Testis (tissue), 3 donors: Measurements from ENCODE around the gene BEND5. TPM values are rescaled to one million over a fixed set of nuclear protein-coding genes. Genes with fewer than 3 reads are reported as not detected.

Experiments
- DNase-seq: peaks from one replicate; pipeline ENCODE4 v3.0.0-alpha.2; 2019
- H3K27ac ChIP-seq, 2 donors: fragments of 200-600 bp; sonication (generic); one replicate each; pipeline ENCODE4 v1.5.1; 2019
- H3K27me3 ChIP-seq: fragments of 200-600 bp; sonication (generic); one replicate; pipeline ENCODE4 v1.5.1; 2019
- H3K36me3 ChIP-seq: fragments of 200-600 bp; sonication (generic); one replicate; pipeline ENCODE4 v1.5.1; 2017; ENCODE audit warnings: low read depth; ENCODE audit errors: missing control alignments
- H3K4me1 ChIP-seq: fragments of 200-600 bp; sonication (generic); one replicate; pipeline ENCODE4 v1.5.1; 2019
- H3K4me3 ChIP-seq, 2 donors: fragments of 200-600 bp; sonication (generic); one replicate each; pipeline ENCODE4 v1.5.1; 2017 to 2019
- H3K9me3 ChIP-seq: fragments of 200-600 bp; sonication (generic); one replicate; pipeline ENCODE4 v1.5.1; 2017
- CTCF ChIP-seq, 3 experiments: fragments of 450-650 bp in 2 of 3; fragments of 200-600 bp in 1 of 3; sonication (generic) in 1 of 3; IDR thresholded peaks; one replicate each; pipeline ENCODE4 v1.5.1; 2016 to 2019; ENCODE audit warnings: antibody characterized with exemption in 3 of 3, mild to moderate bottlenecking in 2 of 3, moderate library complexity in 1 of 3
- POLR2A ChIP-seq: fragments of 450-650 bp; IDR thresholded peaks from one replicate; pipeline ENCODE4 v1.6.1; 2017; ENCODE audit warnings: antibody characterized with exemption, mild to moderate bottlenecking, moderate library complexity
- WGBS, 2 donors: methylation state at CpG; one replicate each; pipeline ENCODE4 v1.1.5; 2018; 5-methylcytosine and 5-hydroxymethylcytosine counted together
- intact Hi-C: fragments of 100-400 bp; cut with DNase I; formaldehyde crosslinking; loops from one replicate; pipeline ENCODE4 v1.15.1; 2023; ENCODE audit warnings: low total_unique reads
- polyA plus RNA-seq: library from polyadenylated mRNA; stranded (reverse); fragments of 350-450 nt; fragmentation: Illumina TruSeq; extraction: RNeasy Lipid Tissue Mini Kit (QIAGEN cat#74804); gene quantifications from one replicate; pipeline ENCODE4 v1.2.3, GENCODE V29; 2014; ENCODE audit warnings: low read depth, low replicate concordance; ENCODE audit not compliant: insufficient read depth
- total RNA-seq, 2 donors: library from RNA; depleted of rRNA; stranded (reverse); fragments of >200 nt; gene quantifications; one replicate each; pipeline ENCODE4 v1.2.3, GENCODE V29; 2016

The BEND5 gene
- total and polyA plus RNA-seq, 3 donors from 2014 or later: 5.8 to 7.1 (median 6.4) TPM

DNA sequence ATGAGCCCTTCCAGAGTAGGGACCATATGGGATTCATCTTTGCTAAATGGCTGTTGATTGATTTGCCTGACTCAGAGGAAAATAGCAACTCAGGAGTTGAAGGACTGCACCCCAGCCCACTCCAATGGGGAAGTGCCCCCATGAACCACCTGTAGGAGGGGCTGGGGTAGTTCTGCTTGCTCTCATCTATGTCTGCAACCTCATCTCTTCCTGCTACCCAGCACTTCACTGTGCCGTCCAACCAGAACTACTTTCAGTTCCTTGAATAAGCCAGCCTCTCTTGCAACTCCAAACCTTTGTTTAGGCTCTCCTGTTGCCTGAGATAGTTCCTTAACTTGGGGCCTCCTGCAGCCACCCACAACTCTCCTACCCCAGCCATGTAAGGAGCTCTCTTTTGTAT lies 26.6 kb downstream of the BEND5 start:
- H3K4me1 ChIP-seq: no peaks in the 10 kb centered on the region
- no peak for DNase-seq
- intact Hi-C loops: no loop called here
- H3K36me3 ChIP-seq: no peaks in the 10 kb centered on the region
- TF ChIP-seq CTCF (IDR thresholded peaks at IDR 0.05) (no peak), POLR2A (no peak)
- 92 to 93% methylated on average over 1 of the region's 1 CpG for WGBS, 2 donors
- H3K4me3 ChIP-seq: no peak overlapping the region
- H3K27ac ChIP-seq: no peak overlapping the region
- no peaks in the 10 kb centered on the region for H3K9me3 ChIP-seq
- H3K27me3 ChIP-seq: no peaks in the 10 kb centered on the region

- WGBS, 2 donors: 76 to 79% methylated on average over 7 of the region's 7 CpGs
- no peak overlapping the region for H3K4me3 ChIP-seq
- no peak overlapping the region for H3K27ac ChIP-seq
- no peak for DNase-seq
- no peaks in the 10 kb centered on the region for H3K27me3 ChIP-seq
- H3K36me3 ChIP-seq: no peaks in the 10 kb centered on the region
- intact Hi-C loops: no loop called here
- TF ChIP-seq POLR2A: no peak
- no peak for TF ChIP-seq CTCF (IDR thresholded peaks at IDR 0.05)
- H3K4me1 ChIP-seq: no peaks in the 10 kb centered on the region
- H3K9me3 ChIP-seq: no peaks in the 10 kb centered on the region
Measured at GRCh38 chr1:48749068-48749467, 27.6 kb downstream of the BEND5 start.

- Histone ChIP-seq H3K27ac (no peak overlapping the region), H3K4me3 (no peak overlapping the region), H3K9me3 (no peaks in the 10 kb centered on the region), H3K36me3 (no peaks in the 10 kb centered on the region), H3K27me3 (no peaks in the 10 kb centered on the region), H3K4me1 (peaks cover 3% of the 10 kb centered on the region)
- intact Hi-C loops: no loop called here
- no peak for DNase-seq
- WGBS, 2 donors: 81 to 95% methylated on average over 5 of the region's 5 CpGs
- TF ChIP-seq POLR2A (no peak), CTCF (IDR thresholded peaks at IDR 0.05) (no peak)
Measured at GRCh38 chr1:48746906-48747305, 29.8 kb downstream of the BEND5 start.

GRCh38 chr1:48744032-48744431 lies 32.7 kb downstream of the BEND5 start:
- TF ChIP-seq POLR2A (no peak), CTCF (IDR thresholded peaks at IDR 0.05) (no peak)
- Histone ChIP-seq H3K27ac (no peak overlapping the region), H3K9me3 (no peaks in the 10 kb centered on the region), H3K36me3 (no peaks in the 10 kb centered on the region), H3K4me3 (no peak overlapping the region), H3K27me3 (no peaks in the 10 kb centered on the region), H3K4me1 (peaks cover 12% of the 10 kb centered on the region)
- intact Hi-C loops: no loop called here
- WGBS, 2 donors: 93 to 94% methylated on average over 2 of the region's 2 CpGs
- DNase-seq: no peak

DNA sequence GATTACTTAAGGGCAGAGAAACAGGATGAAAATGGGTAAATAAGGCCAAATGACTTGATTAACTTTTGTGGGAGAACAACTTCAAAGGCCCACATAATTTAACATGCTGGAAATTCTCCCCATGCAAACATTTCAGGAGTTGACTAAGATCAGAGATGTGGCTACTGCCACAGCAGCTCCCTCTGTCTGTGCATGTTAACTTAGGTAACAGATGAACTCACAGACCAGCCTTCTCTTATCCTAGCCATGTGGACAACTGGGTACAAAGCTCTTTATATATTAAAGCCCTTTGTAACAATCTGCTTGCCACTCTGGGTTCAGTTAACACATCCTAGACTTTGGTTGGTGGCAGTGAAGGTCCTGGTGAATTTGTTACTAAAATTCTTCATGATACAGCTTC lies 33.2 kb downstream of the BEND5 start:
- DNase-seq: no peak

More for the DNA sequence above, 33.2 kb downstream of the BEND5 start:
- intact Hi-C loops: no loop called here
- Histone ChIP-seq H3K27ac (no peak overlapping the region), H3K4me1 (peaks cover 12% of the 10 kb centered on the region), H3K36me3 (no peaks in the 10 kb centered on the region), H3K4me3 (no peak overlapping the region), H3K9me3 (no peaks in the 10 kb centered on the region), H3K27me3 (no peaks in the 10 kb centered on the region)
- TF ChIP-seq POLR2A: no peak
- TF ChIP-seq CTCF (IDR thresholded peaks at IDR 0.05): no peak
